NT2/D1 (cell line): Measurements from ENCODE around the gene RAB40B.

ENCODE experiments used
- SUZ12 ChIP-seq: IDR thresholded peaks from 2 replicates; pipeline ENCODE4 v1.6.1; 2011; ENCODE audit not compliant: insufficient read length, insufficient read depth; ENCODE audit errors: extremely low read depth
- YY1 ChIP-seq: IDR thresholded peaks from 2 replicates; pipeline ENCODE4 v1.6.1; 2011; ENCODE audit not compliant: insufficient read length, insufficient read depth

DNA sequence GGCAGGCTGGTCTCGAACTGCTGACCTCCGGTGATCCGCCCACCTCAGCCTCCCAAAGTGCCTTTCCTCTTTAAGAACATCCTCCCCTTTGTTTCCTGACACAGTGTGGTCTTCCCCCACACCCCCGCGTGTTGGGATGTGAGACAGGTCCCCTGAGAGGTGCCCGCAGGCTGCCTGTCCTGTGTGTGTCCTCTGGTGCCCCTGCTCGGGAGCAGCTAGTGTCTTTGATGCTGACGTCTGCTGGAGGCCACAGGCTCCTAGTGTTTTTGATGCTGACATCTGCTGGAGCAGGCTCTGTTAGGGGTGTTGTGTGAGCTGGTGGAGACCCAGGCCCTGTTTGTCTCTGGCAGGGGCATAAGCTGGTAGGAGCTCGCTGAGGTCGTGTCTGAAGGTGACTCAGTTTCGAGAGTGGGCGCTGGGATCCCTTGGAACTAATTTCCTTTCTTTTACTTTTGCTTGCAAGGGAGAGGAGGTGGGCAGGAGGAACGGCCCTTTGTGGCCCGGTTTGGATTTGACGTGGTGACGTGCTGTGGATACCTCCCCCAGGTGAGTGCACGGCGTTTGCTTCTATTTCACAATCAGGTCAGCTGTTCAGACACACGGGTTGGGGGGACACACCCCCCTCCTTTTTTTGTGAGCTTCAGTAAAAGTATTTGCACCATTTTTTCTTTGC lies 24.0 kb upstream of the RAB40B start:
- TF ChIP-seq SUZ12 = no peak
- no peak for TF ChIP-seq YY1
